ENCODE measurements around the gene SEPTIN5.
A peak's percentile ranks its signal among the peaks of the same experiment; 100 is the strongest.

The SEPTIN5 gene

DNA sequence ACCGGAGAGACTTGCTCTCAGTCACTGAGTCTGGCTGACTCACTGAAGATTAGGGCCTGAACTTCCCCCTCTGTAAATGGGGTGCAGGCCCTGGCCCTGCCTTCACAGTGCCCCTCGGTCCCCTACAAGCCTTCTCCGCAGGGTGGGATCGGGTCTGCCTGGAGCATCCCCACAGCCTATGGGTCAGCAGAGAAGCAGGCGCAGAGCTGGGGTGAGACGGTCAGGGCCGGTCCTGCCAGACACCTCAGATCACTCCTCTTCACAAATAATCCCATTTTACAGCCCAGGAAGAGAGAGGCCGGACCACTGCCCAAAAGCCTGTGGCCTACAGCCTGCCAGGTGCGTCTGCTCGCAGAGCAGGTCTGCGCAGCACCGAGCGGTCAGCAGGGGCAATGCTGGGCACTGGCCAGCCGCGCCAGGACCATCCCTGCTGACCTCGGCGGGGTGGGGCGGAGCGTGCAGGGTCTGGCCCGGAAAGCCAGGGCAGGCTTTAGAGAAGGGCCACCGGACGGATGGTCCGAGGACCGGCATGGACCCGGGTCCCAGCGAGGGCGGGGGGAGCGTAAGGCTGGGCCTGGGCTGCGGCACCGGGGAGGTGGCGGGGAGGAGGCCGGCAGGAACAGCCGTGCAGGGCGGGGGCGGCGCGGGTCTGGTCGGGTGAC is 522 bp upstream of the SEPTIN5 start:
- no peak for DNase-seq (ENCODE audit: low read depth in 1 of 2, low spot score in 1 of 2)
- in situ Hi-C loops (cut with HindIII; ENCODE audit: low pct_unique_long_range_greater_than_20kb, low sequenced_read_pairs), result no loop called here
- no peak for TF ChIP-seq JUND (IDR thresholded peaks at IDR 0.05; ENCODE audit: low read depth)

- TF ChIP-seq JUND (IDR thresholded peaks at IDR 0.05; ENCODE audit: low read depth), result no peak
- in situ Hi-C loops (cut with HindIII; ENCODE audit: low pct_unique_long_range_greater_than_20kb, low sequenced_read_pairs), result no loop called here
- no peak for DNase-seq (ENCODE audit: low read depth in 1 of 2, low spot score in 1 of 2)
Measured at GRCh38 chr22:19715188-19715930, 1.1 kb downstream of the SEPTIN5 start.

GRCh38 chr22:19716041-19716828 is 1.9 kb downstream of the SEPTIN5 start:
- in situ Hi-C loops (cut with HindIII; ENCODE audit: low pct_unique_long_range_greater_than_20kb, low sequenced_read_pairs), result no loop called here
- DNase-seq (ENCODE audit: low read depth in 1 of 2, low spot score in 1 of 2), result no peak
- no peak for TF ChIP-seq JUND (IDR thresholded peaks at IDR 0.05; ENCODE audit: low read depth)

DNA sequence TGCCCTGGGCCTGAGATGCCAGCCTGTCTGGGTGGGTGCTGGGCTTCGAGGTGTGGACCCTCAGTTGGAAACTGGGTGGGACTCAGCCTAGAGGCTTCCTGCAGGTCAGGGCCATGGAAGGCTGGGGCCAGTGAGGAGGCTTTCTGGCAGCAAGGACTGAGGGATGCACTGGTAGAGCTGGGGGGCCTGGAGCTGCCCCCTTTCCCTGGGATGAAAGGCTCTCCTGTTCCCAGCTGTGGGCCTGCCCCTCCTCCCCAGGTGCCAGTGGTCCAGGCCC is 2.5 kb downstream of the SEPTIN5 start:
- in situ Hi-C loops (cut with HindIII; ENCODE audit: low pct_unique_long_range_greater_than_20kb, low sequenced_read_pairs), result no loop called here
- TF ChIP-seq JUND (IDR thresholded peaks at IDR 0.05; ENCODE audit: low read depth), result no peak
- no peak for DNase-seq (ENCODE audit: low read depth in 1 of 2, low spot score in 1 of 2)

DNA sequence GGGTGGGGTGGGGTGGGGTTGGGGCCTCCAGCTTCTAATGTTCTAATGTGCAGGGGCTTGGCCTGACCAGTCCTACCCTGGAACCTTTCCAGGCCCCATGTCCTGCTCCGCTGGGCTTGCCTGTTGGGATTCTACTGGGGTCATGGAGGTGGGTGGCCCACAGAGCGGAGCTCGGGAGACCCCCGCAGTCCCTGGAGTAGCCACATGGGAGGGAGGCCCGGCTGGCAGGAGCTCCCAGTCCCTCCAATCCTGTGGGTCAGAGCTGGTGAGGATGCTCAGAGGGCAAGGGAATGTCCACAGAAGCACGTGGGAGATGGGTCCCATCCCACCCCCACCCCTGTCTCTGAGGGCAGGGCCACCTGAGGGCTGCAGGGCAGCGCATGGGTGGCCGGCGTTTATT is 2.9 kb downstream of the SEPTIN5 start:
- in situ Hi-C loops (cut with HindIII; ENCODE audit: low pct_unique_long_range_greater_than_20kb, low sequenced_read_pairs), result no loop called here
- no peak for DNase-seq (ENCODE audit: low read depth in 1 of 2, low spot score in 1 of 2)
- no peak for TF ChIP-seq JUND (IDR thresholded peaks at IDR 0.05; ENCODE audit: low read depth)

DNA sequence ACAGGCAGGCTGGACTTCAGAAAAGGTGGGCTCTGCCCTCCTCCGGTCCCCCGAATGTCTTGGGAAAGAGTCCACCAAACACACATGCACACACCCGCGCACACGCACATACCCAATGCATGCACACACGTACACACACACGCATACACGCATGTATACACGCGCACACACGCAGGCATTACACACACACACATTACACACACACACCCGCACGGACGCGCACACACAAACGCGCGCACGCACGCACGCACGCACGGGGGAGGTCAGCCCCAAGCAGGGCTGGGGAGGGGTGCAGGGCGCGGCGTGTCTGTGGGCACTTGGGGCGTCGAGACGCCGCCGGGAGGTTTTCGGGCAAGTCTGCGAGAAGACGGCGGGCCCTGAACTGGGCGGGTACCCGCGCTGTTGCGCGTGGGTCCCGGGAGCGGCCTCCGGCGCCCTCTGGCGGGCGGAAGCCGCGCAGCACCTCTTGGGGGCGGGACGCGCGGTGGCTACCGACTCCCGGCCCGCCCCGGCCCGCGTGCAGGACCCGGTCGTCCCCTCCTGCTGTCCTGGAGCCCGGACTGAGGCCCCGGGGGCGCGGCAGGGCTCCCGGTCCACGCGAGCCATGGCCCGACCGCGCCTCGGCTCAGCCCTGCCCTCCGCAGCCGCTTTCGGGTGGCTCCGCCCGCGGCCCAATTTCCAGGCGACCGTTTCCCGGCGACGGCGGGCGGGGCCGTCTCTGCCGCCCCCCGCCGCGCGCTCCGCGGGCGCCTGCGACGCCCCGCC is 3.6 kb downstream of the SEPTIN5 start:
- peak; percentile 71 to 84 for DNase-seq (ENCODE audit: low read depth in 1 of 2, low spot score in 1 of 2)
- TF ChIP-seq JUND (IDR thresholded peaks at IDR 0.05; ENCODE audit: low read depth), result no peak
- in situ Hi-C loops (cut with HindIII; ENCODE audit: low pct_unique_long_range_greater_than_20kb, low sequenced_read_pairs), result no loop called here

- no peak for DNase-seq (ENCODE audit: low read depth in 1 of 2, low spot score in 1 of 2)
- in situ Hi-C loops (cut with HindIII; ENCODE audit: low pct_unique_long_range_greater_than_20kb, low sequenced_read_pairs), result no loop called here
- TF ChIP-seq JUND (IDR thresholded peaks at IDR 0.05; ENCODE audit: low read depth), result no peak
Measured at GRCh38 chr22:19718456-19719049, 4.2 kb downstream of the SEPTIN5 start.

DNA sequence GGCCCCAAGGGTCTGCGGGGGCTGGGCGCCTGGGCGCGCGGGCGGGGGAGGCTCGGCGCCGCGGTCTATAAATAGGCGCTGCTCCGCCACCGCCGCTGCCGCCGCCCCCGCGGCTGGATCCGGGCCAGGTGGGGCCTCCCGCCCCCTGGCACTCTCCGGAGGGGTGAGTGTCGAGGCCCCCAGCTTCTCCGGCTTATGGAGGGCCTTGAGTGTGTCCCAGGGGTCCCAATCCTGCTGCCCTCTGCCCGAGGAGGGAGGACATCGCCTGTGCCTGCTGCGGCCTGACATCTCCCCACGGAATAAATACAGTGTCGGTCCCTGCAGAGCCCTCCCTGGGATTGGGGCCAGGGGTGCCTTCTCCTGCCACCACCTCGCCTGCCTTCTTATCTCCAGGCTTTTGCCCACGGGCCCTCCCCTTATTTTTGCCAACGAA is 4.8 kb downstream of the SEPTIN5 start:
- DNase-seq (ENCODE audit: low read depth in 1 of 2, low spot score in 1 of 2), result no peak
- TF ChIP-seq JUND (IDR thresholded peaks at IDR 0.05; ENCODE audit: low read depth), result no peak
- in situ Hi-C loops (cut with HindIII; ENCODE audit: low pct_unique_long_range_greater_than_20kb, low sequenced_read_pairs), result no loop called here

- no peak for TF ChIP-seq JUND (IDR thresholded peaks at IDR 0.05; ENCODE audit: low read depth)
- DNase-seq (ENCODE audit: low read depth in 1 of 2, low spot score in 1 of 2), result no peak
- in situ Hi-C loops (cut with HindIII; ENCODE audit: low pct_unique_long_range_greater_than_20kb, low sequenced_read_pairs), result no loop called here
Measured at GRCh38 chr22:19719488-19720021, 5.3 kb downstream of the SEPTIN5 start.

GRCh38 chr22:19720150-19720827 is 6.0 kb downstream of the SEPTIN5 start:
- TF ChIP-seq JUND (IDR thresholded peaks at IDR 0.05; ENCODE audit: low read depth), result no peak
- DNase-seq (ENCODE audit: low read depth in 1 of 2, low spot score in 1 of 2), result no peak
- in situ Hi-C loops (cut with HindIII; ENCODE audit: low pct_unique_long_range_greater_than_20kb, low sequenced_read_pairs), result no loop called here

DNA sequence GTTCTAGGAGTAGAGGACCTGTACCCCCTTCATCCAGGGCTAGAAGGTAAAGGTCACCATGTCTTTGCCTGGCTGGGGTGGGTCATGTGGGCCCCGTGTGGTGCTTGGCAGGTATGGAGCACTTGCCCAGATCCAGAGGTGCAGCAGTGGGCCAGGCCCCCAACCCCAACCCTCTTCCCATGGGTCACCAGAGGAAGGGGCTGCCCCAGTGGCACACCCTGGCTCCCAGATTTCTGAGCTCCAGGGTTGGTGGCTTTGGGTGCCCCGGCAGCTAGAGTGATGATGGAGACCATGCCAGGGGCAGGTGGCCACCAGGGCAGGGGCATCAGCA is 6.7 kb downstream of the SEPTIN5 start:
- no peak for DNase-seq (ENCODE audit: low read depth in 1 of 2, low spot score in 1 of 2)
- in situ Hi-C loops (cut with HindIII; ENCODE audit: low pct_unique_long_range_greater_than_20kb, low sequenced_read_pairs), result no loop called here
- TF ChIP-seq JUND (IDR thresholded peaks at IDR 0.05; ENCODE audit: low read depth), result no peak
